Endothelial cell of umbilical vein (primary cell): Measurements from ENCODE around the gene CABLES1. TPM values are rescaled to one million over a fixed set of nuclear protein-coding genes. Genes with fewer than 3 reads are reported as not detected.

Experiments used
- BruUV-seq: library from RNA; stranded (reverse); fragments of 400-500 nt; replicated peaks from 2 replicates; lab custom pipeline; 2021; lab: Mats Ljungman, UMichigan
- CTCF ChIA-PET: fragments of 300-600, 350-600 bp; sonication (Branson Sonifier 250); formaldehyde crosslinking; loops from one replicate; lab custom pipeline; 2021; ENCODE audit warnings: antibody characterized with exemption, inconsistent platforms; lab: Charles Lee
- POLR2A ChIA-PET: fragments of 300-600, 350-600 bp; sonication (Branson Sonifier 250); formaldehyde crosslinking; loops from one replicate; lab custom pipeline; 2021; ENCODE audit warnings: antibody characterized with exemption, inconsistent platforms; lab: Charles Lee
- DNase-seq: peaks from one replicate; pipeline ENCODE4 v3.0.0-alpha.2; 2011; ENCODE audit warnings: low read depth, low spot score
- FAIRE-seq: peaks from 2 replicates; lab custom pipeline; 2011; peaks lifted over from hg19 to GRCh38; lab: Jason Lieb, UNC
- H2AFZ ChIP-seq: 2 replicates; pipeline ENCODE4 v1.6.0; 2012; ENCODE audit warnings: low read depth, low read length, control low read depth, inconsistent platforms
- H3K27ac ChIP-seq: 2 replicates; pipeline ENCODE4 v1.5.1; 2011; ENCODE audit warnings: low read depth, mild to moderate bottlenecking, control low read depth, low read length, moderate library complexity; ENCODE audit not compliant: insufficient read depth
- H3K27me3 ChIP-seq, 2 experiments: 2 replicates each; pipeline versions ENCODE4 v1.6.0 to v1.6.1; 2011; ENCODE audit warnings: low read length in 2 of 2, mixed read lengths in 1 of 2; ENCODE audit not compliant: control insufficient read depth in 2 of 2, insufficient read depth in 2 of 2
- H3K36me3 ChIP-seq, 2 experiments: 2 replicates in 1 of 2; 3 replicates in 1 of 2; pipeline ENCODE4 v1.5.1; 2011; ENCODE audit warnings: low read length in 2 of 2, mild to moderate bottlenecking in 1 of 2, moderate library complexity in 1 of 2; ENCODE audit not compliant: control insufficient read depth in 2 of 2, insufficient read depth in 2 of 2; ENCODE audit errors: extremely low read depth in 1 of 2
- H3K4me1 ChIP-seq: 3 replicates; pipeline ENCODE4 v1.5.1; 2011; ENCODE audit warnings: mild to moderate bottlenecking, low read length; ENCODE audit not compliant: control insufficient read depth, insufficient read depth; ENCODE audit errors: extremely low read depth
- H3K4me2 ChIP-seq: 2 replicates; pipeline ENCODE4 v1.6.1; 2011; ENCODE audit warnings: low read length, control low read depth, mixed read lengths; ENCODE audit not compliant: insufficient read depth
- H3K4me3 ChIP-seq, 3 experiments: fragments of 200-600 bp in 1 of 3; sonication (generic), shearing (Covaris generic) in 1 of 3; replicated peaks in 1 of 3; 2 replicates each; pipeline ENCODE4 v1.5.1; 2011 to 2016; ENCODE audit warnings: control low read depth in 3 of 3, low read length in 3 of 3, mild to moderate bottlenecking in 2 of 3, inconsistent platforms in 1 of 3, low read depth in 1 of 3, moderate library complexity in 1 of 3; ENCODE audit not compliant: insufficient read depth in 1 of 3
- H3K79me2 ChIP-seq: 2 replicates; pipeline ENCODE4 v1.6.0; 2012; ENCODE audit warnings: low read length, inconsistent platforms; ENCODE audit not compliant: control insufficient read depth, insufficient read depth
- H3K9ac ChIP-seq: replicated peaks from 2 replicates; pipeline ENCODE3; 2011; ENCODE audit warnings: low read length, control low read depth; ENCODE audit not compliant: insufficient read depth; ENCODE audit errors: extremely low read depth
- H3K9me1 ChIP-seq: replicated peaks from 3 replicates; pipeline ENCODE4 v1.6.0; 2011; ENCODE audit warnings: mild to moderate bottlenecking, low read length; ENCODE audit not compliant: control insufficient read depth, insufficient read depth; ENCODE audit errors: extremely low read depth
- H3K9me3 ChIP-seq: replicated peaks from 2 replicates; pipeline ENCODE4 v1.5.1; 2012; ENCODE audit warnings: low read length, inconsistent platforms; ENCODE audit not compliant: control insufficient read depth, insufficient read depth
- H4K20me1 ChIP-seq: replicated peaks from 2 replicates; pipeline ENCODE3; 2011; ENCODE audit warnings: mild to moderate bottlenecking, low read length; ENCODE audit not compliant: control insufficient read depth, insufficient read depth; ENCODE audit errors: extremely low read depth
- EZH2 ChIP-seq: IDR thresholded peaks from 2 replicates; pipeline ENCODE4 v1.6.1; 2012; ENCODE audit warnings: borderline replicate concordance, low read depth, mild to moderate bottlenecking, moderate library complexity, low read length, inconsistent platforms; ENCODE audit not compliant: severe bottlenecking
- GATA2 ChIP-seq: IDR thresholded peaks from 2 replicates; pipeline ENCODE4 v1.7.0; 2011; ENCODE audit warnings: low read depth, mild to moderate bottlenecking, moderate library complexity, mixed read lengths, low read length; ENCODE audit not compliant: insufficient read length, insufficient read depth
- MAX ChIP-seq: IDR thresholded peaks from 2 replicates; pipeline ENCODE4 v1.6.1; 2011; ENCODE audit not compliant: insufficient read depth, insufficient read length
- MYC ChIP-seq: IDR thresholded peaks from one replicate; pipeline ENCODE4 v1.6.1; 2011; ENCODE audit warnings: mild to moderate bottlenecking, low read depth, low read length
- POLR2A ChIP-seq: IDR thresholded peaks from 2 replicates; pipeline ENCODE4 v1.6.1; 2012; ENCODE audit warnings: low read depth, mild to moderate bottlenecking, control low read depth, low read length
- POLR2AphosphoS5 ChIP-seq: IDR thresholded peaks from 2 replicates; pipeline ENCODE4 v1.6.1; 2012; ENCODE audit warnings: low read depth, mild to moderate bottlenecking, control low read depth, low read length, moderate library complexity; ENCODE audit not compliant: insufficient read depth
- dilution Hi-C: fragments of 300-500 bp; cut with MboI; formaldehyde crosslinking; loops from one replicate; pipeline ENCODE4 v1.15.0; 2019; ENCODE audit warnings: low sequenced_read_pairs; ENCODE audit not compliant: extremely low pct_ligation_motif_present
- intact Hi-C: fragments of 100-400 bp; cut with micrococcal nuclease; formaldehyde crosslinking; loops from one replicate; pipeline ENCODE4 v1.10.0; 2022
- polyA plus RNA-seq, 4 experiments: library from polyadenylated mRNA; depleted of rRNA in 3 of 4; stranded (reverse) in 3 of 4; unstranded in 1 of 4; fragments of >200 nt; gene quantifications; 2 replicates each; pipeline versions ENCODE4 v1.2.1 to v1.2.3, GENCODE V29; 2011 to 2012; ENCODE audit warnings: missing spikeins in 1 of 4
- total RNA-seq: library from RNA; stranded (reverse); gene quantifications from 2 replicates; pipeline ENCODE4 v1.2.3, GENCODE V29; 2021
- TF ChIP-seq, protein P1 (sequence below), 2 donors: IDR thresholded peaks; 1 replicate in 1 of 2; 2 replicates in 1 of 2; pipeline ENCODE4 v1.5.1; 2011; ENCODE audit warnings: low read length in 2 of 2, mild to moderate bottlenecking in 2 of 2, moderate library complexity in 2 of 2, control low read depth in 1 of 2, inconsistent platforms in 1 of 2, low read depth in 1 of 2; ENCODE audit not compliant: insufficient read depth in 1 of 2; ENCODE audit errors: extremely low read depth in 1 of 2

The CABLES1 gene
- total and polyA plus RNA-seq, 2 donors (not counting 3 experiments of a cell fraction or from before 2014, with no cell fraction given), result 40.2 to 71.1 TPM

GRCh38 chr18:23172591-23173380, 37.5 kb downstream of the CABLES1 start:
- TF ChIP-seq MYC (no peak), EZH2 (no peak)
- ChIA-PET CTCF (interaction anchor here (1.2 to 1.4 kb wide), 2 partner anchors 53 to 141 kb away, joined by 3 read pairs; no protein-coding TSS in a partner anchor), POLR2A (no interaction called here)
- no peak overlapping the region for H3K4me2 ChIP-seq
- H3K4me3 ChIP-seq, result no peak overlapping the region
- H3K4me1 ChIP-seq, result no peaks in the 10 kb centered on the region
- FAIRE-seq (no peak), DNase-seq (no peak)
- no peak overlapping the region for H3K27ac ChIP-seq
- H3K9me3 ChIP-seq, result no peaks in the 10 kb centered on the region
- H4K20me1 ChIP-seq, result peaks cover 2% of the 10 kb centered on the region
- no peaks in the 10 kb centered on the region for H3K9me1 ChIP-seq
- H2AFZ ChIP-seq, result no peak overlapping the region
- dilution Hi-C loops, result no loop called here
- H3K79me2 ChIP-seq, result peaks cover 47% of the 10 kb centered on the region
- H3K9ac ChIP-seq, result no peak overlapping the region
- H3K36me3 ChIP-seq, result peaks cover 0 to 12% of the 10 kb centered on the region in 2 experiments
- BruUV-seq, result no TSS peak
- H3K27me3 ChIP-seq, result no peaks in the 10 kb centered on the region
- intact Hi-C loops, result no loop called here

GRCh38 chr18:23173912-23174311, 38.6 kb downstream of the CABLES1 start:
- no peak overlapping the region for H2AFZ ChIP-seq
- H3K9me1 ChIP-seq, result no peaks in the 10 kb centered on the region
- no peaks in the 10 kb centered on the region for H3K27me3 ChIP-seq
- peaks cover 46% of the 10 kb centered on the region for H3K79me2 ChIP-seq
- no peak for DNase-seq
- TF ChIP-seq MAX (no peak), POLR2AphosphoS5 (no peak), EZH2 (no peak), GATA2 (no peak), POLR2A (no peak), MYC (no peak)
- TF ChIP-seq, protein P1, sequence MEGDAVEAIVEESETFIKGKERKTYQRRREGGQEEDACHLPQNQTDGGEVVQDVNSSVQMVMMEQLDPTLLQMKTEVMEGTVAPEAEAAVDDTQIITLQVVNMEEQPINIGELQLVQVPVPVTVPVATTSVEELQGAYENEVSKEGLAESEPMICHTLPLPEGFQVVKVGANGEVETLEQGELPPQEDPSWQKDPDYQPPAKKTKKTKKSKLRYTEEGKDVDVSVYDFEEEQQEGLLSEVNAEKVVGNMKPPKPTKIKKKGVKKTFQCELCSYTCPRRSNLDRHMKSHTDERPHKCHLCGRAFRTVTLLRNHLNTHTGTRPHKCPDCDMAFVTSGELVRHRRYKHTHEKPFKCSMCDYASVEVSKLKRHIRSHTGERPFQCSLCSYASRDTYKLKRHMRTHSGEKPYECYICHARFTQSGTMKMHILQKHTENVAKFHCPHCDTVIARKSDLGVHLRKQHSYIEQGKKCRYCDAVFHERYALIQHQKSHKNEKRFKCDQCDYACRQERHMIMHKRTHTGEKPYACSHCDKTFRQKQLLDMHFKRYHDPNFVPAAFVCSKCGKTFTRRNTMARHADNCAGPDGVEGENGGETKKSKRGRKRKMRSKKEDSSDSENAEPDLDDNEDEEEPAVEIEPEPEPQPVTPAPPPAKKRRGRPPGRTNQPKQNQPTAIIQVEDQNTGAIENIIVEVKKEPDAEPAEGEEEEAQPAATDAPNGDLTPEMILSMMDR (IDR thresholded peaks at IDR 0.05; ENCODE audit: extremely low read depth in 1 of 2, insufficient read depth in 1 of 2, low read depth in 1 of 2, low read length in 2 of 2), result no peak
- ChIA-PET CTCF (interaction anchor here (1.2 kb wide), 1 partner anchor 52 kb away, joined by 3 read pairs; no protein-coding TSS in a partner anchor), POLR2A (no interaction called here)
- BruUV-seq, result no TSS peak
- H3K27ac ChIP-seq, result no peak overlapping the region
- peaks cover 0 to 7% of the 10 kb centered on the region in 2 experiments for H3K36me3 ChIP-seq
- peak; percentile 46 for FAIRE-seq
- dilution Hi-C loops (no loop called here), intact Hi-C loops (no loop called here)
- H3K4me2 ChIP-seq, result no peak overlapping the region
- no peaks in the 10 kb centered on the region for H3K9me3 ChIP-seq
- H4K20me1 ChIP-seq, result peaks cover 2% of the 10 kb centered on the region
- H3K4me3 ChIP-seq, result no peak overlapping the region
- no peak overlapping the region for H3K9ac ChIP-seq
- no peaks in the 10 kb centered on the region for H3K4me1 ChIP-seq
